Activated T-cell treated with anti-CD3 and anti-CD28 coated beads, Interleukin-2, amount 50 U/mL, for 24 hours (primary cell): ENCODE data around the gene C10orf105.
A peak's percentile ranks its signal among the peaks of the same experiment; 100 is the strongest.

Source experiments
- DNase-seq: peaks from one replicate; pipeline ENCODE4 v3.0.0-alpha.2; 2020
- H3K27ac Mint-ChIP-seq: 2 replicates; pipeline ENCODE4 v1.8.0; 2020; ENCODE audit warnings: mild to moderate bottlenecking, mixed read lengths
- H3K27me3 Mint-ChIP-seq: 2 replicates; pipeline ENCODE4 v1.8.0; 2020; ENCODE audit warnings: mixed read lengths
- H3K36me3 Mint-ChIP-seq: 2 replicates; pipeline ENCODE4 v1.8.0; 2020; ENCODE audit warnings: low read depth, mixed read lengths
- H3K4me1 Mint-ChIP-seq: 2 replicates; pipeline ENCODE4 v1.8.0; 2020; ENCODE audit warnings: low read depth, mixed read lengths
- H3K4me3 Mint-ChIP-seq: 2 replicates; pipeline ENCODE4 v1.8.0; 2020; ENCODE audit warnings: mild to moderate bottlenecking, moderate library complexity, mixed read lengths
- H3K9me3 Mint-ChIP-seq: 2 replicates; pipeline ENCODE4 v1.8.0; 2020; ENCODE audit warnings: mixed read lengths

Gene C10orf105

DNA sequence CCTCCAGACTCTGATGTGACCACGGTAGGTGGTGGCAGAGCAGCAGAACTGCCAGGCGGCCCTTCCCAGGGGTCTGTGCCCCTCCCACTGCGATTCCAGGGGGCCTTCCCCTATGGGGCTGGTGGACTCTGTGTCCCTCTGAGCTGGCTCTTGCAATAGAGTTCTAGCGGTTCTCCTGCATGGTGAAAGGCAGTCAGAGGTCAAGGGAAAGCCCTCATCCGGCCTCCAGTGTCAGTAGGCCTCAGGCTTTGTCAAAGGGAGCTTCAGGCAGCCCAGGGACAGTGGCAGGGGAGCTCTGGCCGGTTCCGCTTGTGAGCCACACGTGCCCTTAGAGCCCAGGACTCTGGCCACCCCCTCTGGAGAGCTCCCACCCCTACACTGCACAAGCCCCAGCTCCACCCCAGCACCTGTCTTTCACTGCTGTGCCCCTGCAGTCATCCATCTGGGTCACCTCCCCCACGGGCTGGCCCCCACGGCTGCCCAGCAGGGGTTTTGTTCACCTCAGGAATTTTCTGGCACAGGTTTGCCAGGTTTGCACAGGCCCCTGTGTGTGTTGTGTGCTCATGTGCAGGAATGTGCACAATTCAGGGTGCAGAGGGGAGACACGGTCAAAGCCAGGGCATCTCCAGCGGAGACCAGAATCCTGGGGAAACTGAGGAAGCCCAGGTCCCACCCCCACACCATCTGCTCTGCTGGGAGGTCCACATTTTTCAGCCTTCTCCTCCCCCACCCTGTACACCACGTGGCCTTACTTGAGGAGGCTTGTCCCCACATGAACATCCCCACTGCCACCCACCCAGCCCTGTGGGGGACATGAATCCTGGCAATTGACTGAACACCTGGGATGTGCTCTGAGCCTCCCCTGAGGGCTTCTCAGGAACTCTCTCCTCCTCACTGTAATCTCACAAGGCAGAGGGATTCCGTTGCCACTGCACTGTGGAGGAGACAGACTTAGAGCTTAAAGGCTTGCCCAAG is 23.8 kb downstream of the C10orf105 start:
- Mint-ChIP-seq H3K9me3 (no peaks in the 10 kb centered on the region), H3K4me1 (peaks cover 53% of the 10 kb centered on the region), H3K27ac (no peak overlapping the region), H3K36me3 (no peaks in the 10 kb centered on the region), H3K27me3 (no peaks in the 10 kb centered on the region), H3K4me3 (no peak overlapping the region)
- no peak for DNase-seq

GRCh38 chr10:71694567-71694968 is 25.0 kb downstream of the C10orf105 start:
- no peak overlapping the region for H3K4me3 Mint-ChIP-seq
- peak overlapping the region; percentile 37 for H3K27ac Mint-ChIP-seq
- H3K4me1 Mint-ChIP-seq = peaks cover 51% of the 10 kb centered on the region
- no peaks in the 10 kb centered on the region for H3K27me3 Mint-ChIP-seq
- DNase-seq = peak; percentile 51
- H3K9me3 Mint-ChIP-seq = no peaks in the 10 kb centered on the region
- H3K36me3 Mint-ChIP-seq = no peaks in the 10 kb centered on the region

DNA sequence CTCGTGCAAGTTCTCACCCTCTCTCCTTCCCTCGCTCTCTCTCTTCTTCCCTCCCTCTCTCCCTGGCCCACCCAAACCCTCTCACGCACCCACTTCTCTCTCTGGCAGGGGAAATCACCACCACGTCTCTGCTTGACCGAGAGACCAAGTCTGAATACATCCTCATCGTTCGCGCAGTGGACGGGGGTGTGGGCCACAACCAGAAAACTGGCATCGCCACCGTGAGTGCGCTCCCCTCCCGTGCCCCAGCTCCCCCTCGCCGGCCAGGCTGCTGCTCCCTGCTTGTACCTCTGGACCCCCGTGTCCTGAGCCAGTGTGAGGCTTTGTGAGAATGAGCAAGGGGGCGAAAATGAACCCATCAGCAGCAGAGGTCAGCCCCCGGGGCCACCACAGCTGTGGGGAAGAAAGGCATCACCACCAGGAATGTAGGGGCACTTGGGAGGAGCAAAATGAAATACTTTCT is 25.5 kb downstream of the C10orf105 start:
- Mint-ChIP-seq H3K36me3 (no peaks in the 10 kb centered on the region), H3K4me1 (peaks cover 46% of the 10 kb centered on the region), H3K27ac (no peak overlapping the region), H3K27me3 (no peaks in the 10 kb centered on the region), H3K4me3 (no peak overlapping the region), H3K9me3 (no peaks in the 10 kb centered on the region)
- no peak for DNase-seq

- no peaks in the 10 kb centered on the region for H3K9me3 Mint-ChIP-seq
- no peak for DNase-seq
- peaks cover 39% of the 10 kb centered on the region for H3K4me1 Mint-ChIP-seq
- peak overlapping the region; percentile 18 for H3K27ac Mint-ChIP-seq
- H3K27me3 Mint-ChIP-seq = no peaks in the 10 kb centered on the region
- no peak overlapping the region for H3K4me3 Mint-ChIP-seq
- H3K36me3 Mint-ChIP-seq = no peaks in the 10 kb centered on the region
These were observed 26.2 kb downstream of the C10orf105 start for GRCh38 chr10:71693377-71693776.

GRCh38 chr10:71692598-71693306 is 26.8 kb downstream of the C10orf105 start:
- no peaks in the 10 kb centered on the region for H3K36me3 Mint-ChIP-seq
- no peak overlapping the region for H3K27ac Mint-ChIP-seq
- H3K4me1 Mint-ChIP-seq = peaks cover 34% of the 10 kb centered on the region
- no peak for DNase-seq
- H3K4me3 Mint-ChIP-seq = no peak overlapping the region
- no peaks in the 10 kb centered on the region for H3K27me3 Mint-ChIP-seq
- H3K9me3 Mint-ChIP-seq = peaks cover 4% of the 10 kb centered on the region

GRCh38 chr10:71691405-71691804 is 28.2 kb downstream of the C10orf105 start:
- Mint-ChIP-seq H3K4me1 (peaks cover 21% of the 10 kb centered on the region), H3K36me3 (no peaks in the 10 kb centered on the region), H3K27ac (no peak overlapping the region), H3K9me3 (peaks cover 4% of the 10 kb centered on the region), H3K27me3 (no peaks in the 10 kb centered on the region), H3K4me3 (no peak overlapping the region)
- DNase-seq = no peak

- no peaks in the 10 kb centered on the region for H3K27me3 Mint-ChIP-seq
- H3K27ac Mint-ChIP-seq = no peak overlapping the region
- no peak overlapping the region for H3K4me3 Mint-ChIP-seq
- peaks cover 4% of the 10 kb centered on the region for H3K9me3 Mint-ChIP-seq
- no peaks in the 10 kb centered on the region for H3K36me3 Mint-ChIP-seq
- peaks cover 18% of the 10 kb centered on the region for H3K4me1 Mint-ChIP-seq
- no peak for DNase-seq
These were observed 29.4 kb downstream of the C10orf105 start for GRCh38 chr10:71690094-71690720.

GRCh38 chr10:71688256-71688655 is 31.3 kb downstream of the C10orf105 start:
- Mint-ChIP-seq H3K9me3 (peaks cover 4% of the 10 kb centered on the region), H3K4me3 (no peak overlapping the region), H3K27me3 (no peaks in the 10 kb centered on the region), H3K27ac (peak overlapping the region; percentile 26), H3K4me1 (peaks cover 8% of the 10 kb centered on the region), H3K36me3 (no peaks in the 10 kb centered on the region)
- no peak for DNase-seq

- DNase-seq = no peak
- Mint-ChIP-seq H3K4me3 (no peak overlapping the region), H3K9me3 (peaks cover 4% of the 10 kb centered on the region), H3K36me3 (no peaks in the 10 kb centered on the region), H3K27me3 (no peaks in the 10 kb centered on the region), H3K4me1 (peaks cover 8% of the 10 kb centered on the region), H3K27ac (no peak overlapping the region)
These were observed 32.1 kb downstream of the C10orf105 start for GRCh38 chr10:71687480-71687879.

DNA sequence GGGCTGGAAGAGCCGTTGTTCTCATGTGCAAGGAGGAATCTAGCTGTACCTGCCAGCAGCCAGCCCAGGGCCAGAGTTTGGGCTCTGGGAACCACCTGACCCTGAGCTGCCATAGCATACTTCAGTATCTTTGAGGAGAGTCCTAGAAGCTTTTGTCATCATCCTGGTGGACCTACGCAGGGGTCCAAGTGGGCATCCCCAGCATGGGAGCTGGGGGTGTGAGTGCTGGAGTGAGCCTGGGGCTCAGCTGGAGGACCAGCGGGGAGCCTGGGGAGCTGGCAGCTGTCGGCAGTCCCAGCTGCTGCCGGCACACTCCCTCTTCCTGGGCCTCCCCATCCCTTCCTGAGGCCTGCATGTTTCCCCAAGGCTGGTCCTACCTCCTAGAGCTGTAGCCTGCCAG is 32.5 kb downstream of the C10orf105 start:
- no peaks in the 10 kb centered on the region for H3K27me3 Mint-ChIP-seq

GRCh38 chr10:71685554-71686232 is 33.9 kb downstream of the C10orf105 start:
- no peak overlapping the region for H3K4me3 Mint-ChIP-seq
- H3K4me1 Mint-ChIP-seq = peaks cover 8% of the 10 kb centered on the region
- no peaks in the 10 kb centered on the region for H3K27me3 Mint-ChIP-seq
- H3K9me3 Mint-ChIP-seq = peaks cover 4% of the 10 kb centered on the region
- no peaks in the 10 kb centered on the region for H3K36me3 Mint-ChIP-seq
- H3K27ac Mint-ChIP-seq = no peak overlapping the region
- DNase-seq = no peak

More for the DNA sequence above, 32.5 kb downstream of the C10orf105 start:
- no peak for DNase-seq
- H3K36me3 Mint-ChIP-seq = no peaks in the 10 kb centered on the region
- H3K27ac Mint-ChIP-seq = no peak overlapping the region
- peaks cover 4% of the 10 kb centered on the region for H3K9me3 Mint-ChIP-seq
- H3K4me3 Mint-ChIP-seq = no peak overlapping the region
- H3K4me1 Mint-ChIP-seq = peaks cover 8% of the 10 kb centered on the region

- no peak for DNase-seq
- Mint-ChIP-seq H3K4me1 (peaks cover 8% of the 10 kb centered on the region), H3K36me3 (no peaks in the 10 kb centered on the region), H3K4me3 (no peak overlapping the region), H3K9me3 (peaks cover 4% of the 10 kb centered on the region), H3K27ac (no peak overlapping the region), H3K27me3 (no peaks in the 10 kb centered on the region)
These were observed 35.0 kb downstream of the C10orf105 start for GRCh38 chr10:71684356-71685173.

DNA sequence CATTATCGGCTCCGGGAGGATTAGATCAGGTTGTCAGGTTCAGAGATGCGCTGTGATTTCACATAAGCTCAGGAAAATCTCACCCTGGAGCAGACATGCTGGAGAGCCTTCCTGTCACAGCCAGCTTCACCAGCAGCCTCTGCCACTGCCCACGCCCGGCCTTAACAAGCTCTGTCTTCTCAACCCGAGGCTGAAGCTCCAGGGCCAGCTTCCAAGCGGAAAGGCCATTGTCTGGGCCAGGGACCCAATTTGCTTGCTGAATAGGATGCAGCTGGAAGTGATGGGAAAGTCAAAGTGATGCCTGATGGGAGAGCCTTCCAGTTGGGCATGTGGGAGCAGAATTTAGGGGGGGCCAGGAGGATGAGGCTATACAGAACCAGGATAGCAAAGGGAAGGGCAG is 36.3 kb downstream of the C10orf105 start:
- Mint-ChIP-seq H3K4me3 (no peak overlapping the region), H3K27me3 (no peaks in the 10 kb centered on the region), H3K27ac (no peak overlapping the region), H3K36me3 (no peaks in the 10 kb centered on the region), H3K9me3 (peaks cover 4% of the 10 kb centered on the region), H3K4me1 (peaks cover 8% of the 10 kb centered on the region)
- no peak for DNase-seq
